ENCODE results near the gene METTL18.

DNA sequence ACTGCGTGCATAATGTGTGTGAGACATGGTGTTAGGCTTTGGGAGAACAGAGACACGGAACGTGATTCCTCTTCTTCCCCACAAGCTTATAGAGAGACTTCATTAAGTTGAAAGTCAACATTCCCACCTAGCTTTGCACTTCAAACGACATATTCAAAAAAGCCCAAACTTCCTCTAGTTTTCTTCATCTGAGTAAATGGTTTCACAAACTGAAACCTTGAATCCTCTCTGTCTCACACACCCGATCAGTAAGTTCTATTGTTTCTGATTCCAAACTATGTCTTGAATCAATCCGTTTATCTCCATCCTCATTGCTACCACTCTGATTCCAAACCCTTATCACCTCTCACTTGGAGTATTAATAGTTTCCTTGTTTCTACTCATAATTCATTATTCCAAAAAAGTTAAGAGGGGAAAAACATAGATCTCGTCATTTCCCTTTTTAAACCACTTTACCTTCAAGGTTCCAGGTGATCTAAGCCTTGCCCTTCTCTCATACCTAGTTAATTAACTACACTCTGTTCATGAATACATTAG lies 1.6 kb upstream of the METTL18 start:
- no peak for TF ChIP-seq POLR2AphosphoS5 (IDR thresholded peaks at IDR 0.05)
- TF ChIP-seq EP300 (conservative IDR thresholded peaks at IDR 0.05; ENCODE audit: poor library complexity, severe bottlenecking): no peak
- TF ChIP-seq, protein P1, sequence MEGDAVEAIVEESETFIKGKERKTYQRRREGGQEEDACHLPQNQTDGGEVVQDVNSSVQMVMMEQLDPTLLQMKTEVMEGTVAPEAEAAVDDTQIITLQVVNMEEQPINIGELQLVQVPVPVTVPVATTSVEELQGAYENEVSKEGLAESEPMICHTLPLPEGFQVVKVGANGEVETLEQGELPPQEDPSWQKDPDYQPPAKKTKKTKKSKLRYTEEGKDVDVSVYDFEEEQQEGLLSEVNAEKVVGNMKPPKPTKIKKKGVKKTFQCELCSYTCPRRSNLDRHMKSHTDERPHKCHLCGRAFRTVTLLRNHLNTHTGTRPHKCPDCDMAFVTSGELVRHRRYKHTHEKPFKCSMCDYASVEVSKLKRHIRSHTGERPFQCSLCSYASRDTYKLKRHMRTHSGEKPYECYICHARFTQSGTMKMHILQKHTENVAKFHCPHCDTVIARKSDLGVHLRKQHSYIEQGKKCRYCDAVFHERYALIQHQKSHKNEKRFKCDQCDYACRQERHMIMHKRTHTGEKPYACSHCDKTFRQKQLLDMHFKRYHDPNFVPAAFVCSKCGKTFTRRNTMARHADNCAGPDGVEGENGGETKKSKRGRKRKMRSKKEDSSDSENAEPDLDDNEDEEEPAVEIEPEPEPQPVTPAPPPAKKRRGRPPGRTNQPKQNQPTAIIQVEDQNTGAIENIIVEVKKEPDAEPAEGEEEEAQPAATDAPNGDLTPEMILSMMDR (IDR thresholded peaks at IDR 0.05; ENCODE audit: poor library complexity, severe bottlenecking): no peak
- no peak for TF ChIP-seq RAD21 (conservative IDR thresholded peaks at IDR 0.05)
- no peak for TF ChIP-seq SMC3 (conservative IDR thresholded peaks at IDR 0.05; ENCODE audit: poor library complexity)
